NCI-H460 (cell line): Measurements from ENCODE around the gene ANKDD1A. TPM values are rescaled to one million over a fixed set of nuclear protein-coding genes. Genes with fewer than 3 reads are reported as not detected.
A peak's percentile ranks its signal among the peaks of the same experiment; 100 is the strongest.

ENCODE experiments used
- DNase-seq: peaks from one replicate; pipeline ENCODE4 v3.0.0-alpha.2; 2016; ENCODE audit warnings: low read depth; ENCODE audit errors: extremely low read depth
- total RNA-seq: library from RNA; depleted of rRNA; stranded (reverse); fragments of >200 nt; shearing (Covaris generic); gene quantifications from 2 replicates; pipeline ENCODE4 v1.2.3, GENCODE V29; 2014

Gene ANKDD1A
- total RNA-seq, 1 experiment from 2014 or later = 1.6 TPM

- no peak for DNase-seq
These were observed 10.0 kb downstream of the ANKDD1A start for GRCh38 chr15:64921711-64922110.

GRCh38 chr15:64923546-64923945, 11.8 kb downstream of the ANKDD1A start:
- DNase-seq = no peak

DNA sequence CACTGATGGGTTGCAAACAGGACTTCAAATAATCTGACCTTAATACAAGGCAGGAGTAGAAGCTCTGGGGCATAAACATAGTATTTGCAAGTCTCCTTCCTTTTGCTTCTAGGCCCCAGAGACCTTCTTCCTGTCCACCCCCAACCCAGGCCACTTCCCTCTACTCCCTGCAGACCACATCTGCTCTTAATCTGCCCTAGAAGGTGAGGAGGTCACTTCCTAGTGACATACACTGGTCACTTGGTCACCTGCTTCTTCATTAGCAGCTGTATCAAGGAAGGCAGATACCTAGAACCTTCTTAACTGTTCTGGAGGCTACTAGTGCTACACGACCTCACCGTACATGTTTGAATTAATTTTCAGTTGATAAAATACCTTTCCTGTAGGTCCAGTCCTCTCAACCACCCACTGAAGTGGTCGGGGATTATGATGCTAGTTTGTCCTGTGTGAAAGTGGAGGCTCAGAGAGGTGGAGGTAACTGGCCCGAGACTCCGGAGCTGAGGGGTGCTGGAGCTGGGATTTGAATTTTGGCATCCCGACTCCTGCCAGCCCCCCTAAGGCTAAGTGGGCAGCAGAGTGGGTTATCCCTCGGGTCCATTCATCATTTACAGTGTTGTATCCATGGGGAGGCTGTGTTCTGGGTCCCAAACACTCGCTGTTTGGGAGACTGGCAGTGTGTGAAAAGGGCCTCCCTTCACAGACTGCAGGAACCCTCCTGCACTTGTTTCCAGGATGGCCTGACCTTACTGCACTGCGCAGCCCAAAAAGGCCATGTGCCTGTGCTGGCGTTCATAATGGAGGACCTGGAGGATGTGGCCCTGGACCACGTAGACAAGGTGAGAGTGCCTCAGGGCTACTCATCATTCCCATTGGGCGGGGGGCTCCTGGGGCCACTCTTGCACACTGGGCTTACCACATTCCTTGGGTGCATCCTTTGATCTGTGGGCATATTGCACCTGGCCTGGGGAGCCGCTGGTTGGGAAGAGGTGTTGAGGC, 13.9 kb downstream of the ANKDD1A start:
- DNase-seq = no peak

GRCh38 chr15:64926661-64927060, 15.0 kb downstream of the ANKDD1A start:
- no peak for DNase-seq

- no peak for DNase-seq
These were observed 17.0 kb downstream of the ANKDD1A start for GRCh38 chr15:64928626-64929220.

DNA sequence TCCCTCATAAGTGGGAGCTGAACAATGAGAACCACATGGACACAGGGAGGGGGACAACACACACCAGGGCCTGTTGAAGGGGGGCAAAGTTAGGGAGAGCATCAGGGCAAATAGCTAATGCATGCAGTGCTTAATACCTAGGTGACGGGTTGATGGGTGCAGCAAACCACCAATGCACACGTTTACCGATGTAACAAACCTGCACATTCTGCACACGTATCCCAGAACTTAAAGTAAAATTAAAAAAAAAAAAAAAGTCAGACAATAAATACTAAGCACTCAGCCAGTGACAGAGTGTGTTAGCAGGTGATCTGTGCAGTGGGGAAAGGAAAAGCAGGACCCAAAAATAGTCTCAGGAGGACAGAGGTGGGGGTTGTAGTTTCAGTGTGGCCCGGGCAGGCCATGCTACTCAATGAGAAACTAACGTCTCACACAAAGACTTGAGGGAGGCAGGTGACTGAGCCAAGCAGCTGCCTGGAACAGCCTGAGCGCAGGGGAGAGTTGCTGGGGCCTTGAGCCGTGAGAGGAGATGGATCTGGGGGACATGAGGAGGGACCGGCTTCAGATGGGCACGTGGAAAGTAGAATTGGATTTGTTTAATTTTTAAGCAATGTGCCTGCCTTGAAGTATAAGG, 18.4 kb downstream of the ANKDD1A start:
- DNase-seq = no peak

DNA sequence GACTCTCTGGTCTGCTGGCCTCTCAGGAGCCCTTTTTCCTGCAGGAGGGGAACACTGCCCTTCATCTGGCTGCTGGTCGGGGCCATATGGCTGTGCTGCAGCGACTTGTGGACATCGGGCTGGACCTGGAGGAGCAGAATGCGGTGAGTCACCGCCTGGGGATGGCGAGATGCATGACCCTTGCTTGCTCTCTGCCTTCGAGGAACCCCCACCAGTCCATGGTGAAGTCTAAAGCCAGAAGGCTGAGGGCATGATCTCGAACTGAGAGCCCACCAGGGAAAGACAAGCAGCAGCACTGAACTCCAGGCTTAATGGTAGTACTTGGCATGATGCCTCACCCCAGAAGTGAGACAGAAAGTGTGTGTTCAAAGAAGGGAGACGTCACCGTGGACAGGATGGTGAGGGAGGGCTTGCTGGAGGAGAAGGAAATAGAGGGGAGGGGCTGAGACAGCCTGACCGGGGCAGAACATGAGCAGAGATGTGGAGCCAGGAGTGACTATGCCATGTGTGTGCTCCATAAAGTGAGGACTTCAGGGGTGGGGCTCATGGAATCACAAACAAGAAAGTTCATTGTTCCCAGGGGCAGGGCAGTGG, 19.2 kb downstream of the ANKDD1A start:
- no peak for DNase-seq

DNA sequence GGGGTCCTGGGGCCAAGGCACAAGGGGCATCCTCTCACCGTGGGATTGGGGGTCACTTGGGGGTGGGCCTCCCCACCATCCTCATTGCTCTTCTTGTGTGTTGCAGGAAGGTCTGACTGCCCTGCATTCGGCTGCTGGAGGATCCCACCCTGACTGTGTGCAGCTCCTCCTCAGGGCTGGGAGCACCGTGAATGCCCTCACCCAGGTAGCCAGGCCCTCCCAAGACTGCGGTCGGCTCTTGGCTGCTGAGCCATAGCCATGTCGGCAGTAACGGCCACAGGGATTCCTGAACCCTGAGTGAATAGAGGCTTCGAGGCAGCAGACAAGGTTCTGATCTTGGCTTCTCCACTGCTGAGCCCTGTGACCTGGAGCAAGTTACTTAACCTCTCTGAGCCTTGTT, 19.7 kb downstream of the ANKDD1A start:
- DNase-seq = no peak

DNA sequence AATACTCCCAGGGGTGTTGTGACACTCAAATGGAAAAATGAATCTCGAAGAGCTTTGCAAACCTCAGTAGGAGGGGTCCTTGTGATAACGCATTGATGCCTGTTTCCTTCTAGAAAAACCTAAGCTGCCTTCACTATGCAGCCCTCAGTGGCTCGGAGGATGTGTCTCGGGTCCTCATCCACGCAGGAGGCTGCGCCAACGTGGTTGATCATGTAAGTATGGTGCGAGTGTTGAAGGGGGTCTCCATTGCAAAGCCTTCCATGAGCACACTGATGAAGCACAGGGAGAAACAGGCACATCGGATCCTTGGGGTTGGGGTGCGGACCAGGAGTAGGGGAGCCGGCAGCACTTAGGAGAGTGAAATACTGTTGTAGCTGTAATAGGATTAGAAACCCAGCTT, 22.3 kb downstream of the ANKDD1A start:
- DNase-seq = no peak

DNA sequence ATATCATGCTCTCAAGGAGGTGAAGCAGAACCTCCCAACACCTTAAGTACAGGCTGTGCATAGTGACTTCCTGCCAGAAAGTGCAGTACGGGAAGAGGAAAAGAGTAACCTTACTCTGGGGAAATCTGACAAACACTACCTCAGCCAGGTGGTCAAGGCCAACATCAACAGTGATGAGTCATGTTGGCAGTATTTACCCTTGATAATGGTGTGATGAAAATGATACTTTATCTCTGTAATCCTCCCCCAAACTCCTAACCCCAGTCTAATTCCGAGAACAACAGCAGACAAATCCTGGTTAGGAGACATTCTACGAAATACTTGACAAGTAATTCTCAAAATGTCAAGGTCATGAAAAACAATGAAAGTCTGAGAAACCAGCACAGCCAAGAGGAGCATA, 26.5 kb downstream of the ANKDD1A start:
- DNase-seq = peak; percentile 14

DNA sequence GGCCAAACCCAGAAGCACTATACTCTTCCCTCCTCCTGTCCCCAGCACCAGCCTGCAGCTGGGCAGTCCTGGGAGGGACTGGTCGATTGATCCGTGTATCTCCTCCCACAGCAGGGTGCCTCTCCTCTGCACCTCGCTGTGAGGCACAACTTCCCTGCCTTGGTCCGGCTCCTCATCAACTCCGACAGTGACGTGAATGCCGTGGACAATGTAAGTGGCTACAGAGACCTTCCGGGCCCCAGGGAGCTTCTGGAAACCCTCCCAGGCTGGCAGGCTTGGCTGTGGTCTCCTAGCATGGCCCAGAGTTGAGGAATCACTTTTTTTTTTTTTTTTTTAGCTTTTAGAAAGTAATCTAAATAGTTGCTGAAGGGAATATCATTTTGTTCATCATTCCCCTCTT, 30.7 kb downstream of the ANKDD1A start:
- DNase-seq = no peak

DNA sequence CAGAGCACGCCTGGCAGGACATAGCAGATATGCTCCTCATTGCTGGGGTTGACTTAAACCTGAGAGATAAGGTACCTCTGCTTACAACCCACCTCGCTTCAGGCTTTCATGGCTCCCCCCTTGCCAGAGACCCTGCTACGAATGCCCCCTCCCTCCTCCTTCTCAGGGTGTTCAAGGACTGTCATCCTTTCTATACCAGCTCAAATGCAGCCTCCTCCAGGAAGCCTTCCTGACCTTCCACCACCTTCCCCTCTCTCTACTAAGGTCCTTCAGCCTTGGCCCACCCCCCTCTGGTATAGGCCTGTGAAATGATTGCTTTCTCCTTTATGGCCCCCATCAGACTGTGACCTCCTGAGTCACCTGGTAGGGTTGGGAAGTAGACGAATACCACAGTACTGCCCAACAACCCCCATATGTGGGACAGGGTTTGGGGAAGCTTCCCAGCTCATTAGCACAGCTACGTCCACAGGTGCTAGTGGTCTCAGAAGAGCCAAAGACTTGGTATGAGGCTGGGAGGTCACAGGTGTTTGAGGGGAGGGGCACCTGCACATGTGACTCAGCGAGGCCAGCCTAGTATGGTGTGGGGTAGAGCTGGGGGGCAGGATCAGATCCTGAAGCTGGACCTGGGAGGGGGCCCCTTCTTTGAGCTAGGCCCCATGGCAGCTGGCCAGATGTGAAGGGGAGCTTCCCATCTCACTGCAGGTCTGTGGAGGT, 32.0 kb downstream of the ANKDD1A start:
- no peak for DNase-seq

DNA sequence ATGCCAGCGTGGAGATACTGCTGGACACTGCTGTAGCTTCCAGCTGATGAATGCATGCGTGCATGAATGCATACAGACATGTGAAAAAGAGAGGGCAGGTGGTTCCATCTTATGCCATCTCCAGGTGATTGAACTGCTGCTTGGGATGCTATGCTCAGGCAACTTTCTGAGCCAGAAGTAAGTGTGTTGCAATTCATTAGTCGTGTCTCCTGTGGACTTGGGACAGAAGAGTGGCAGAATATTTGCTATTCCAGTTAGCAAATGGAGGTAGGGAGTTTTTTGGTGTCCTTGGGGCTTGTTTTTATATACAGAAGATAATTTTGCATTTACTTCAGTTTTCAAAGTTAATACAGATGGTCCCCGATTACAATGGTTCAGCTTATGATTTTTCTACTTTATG, 33.3 kb downstream of the ANKDD1A start:
- no peak for DNase-seq

GRCh38 chr15:64947211-64947610, 35.5 kb downstream of the ANKDD1A start:
- DNase-seq = no peak

DNA sequence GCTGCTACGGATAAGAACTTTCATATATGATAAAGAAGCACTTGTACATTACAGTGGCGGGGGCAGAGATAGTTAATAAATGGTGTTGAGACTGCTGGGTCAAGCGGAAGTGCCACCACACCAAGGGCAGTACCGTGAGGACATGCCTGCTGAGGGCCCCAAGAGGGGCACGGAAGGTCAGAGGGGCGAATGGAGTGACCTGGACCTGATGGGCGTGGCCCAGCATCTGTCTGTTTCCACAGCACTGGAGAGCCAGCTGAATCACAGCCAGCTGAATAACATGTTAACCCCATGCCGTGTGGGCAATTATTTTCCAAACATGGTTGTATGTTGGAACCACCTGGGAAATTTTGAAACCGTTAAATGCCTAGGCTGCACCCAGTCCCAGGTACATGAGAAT, 37.2 kb downstream of the ANKDD1A start:
- DNase-seq = no peak

- no peak for DNase-seq
These were observed 37.9 kb downstream of the ANKDD1A start for GRCh38 chr15:64949383-64950186.

GRCh38 chr15:64950888-64951287, 39.2 kb downstream of the ANKDD1A start:
- no peak for DNase-seq

DNA sequence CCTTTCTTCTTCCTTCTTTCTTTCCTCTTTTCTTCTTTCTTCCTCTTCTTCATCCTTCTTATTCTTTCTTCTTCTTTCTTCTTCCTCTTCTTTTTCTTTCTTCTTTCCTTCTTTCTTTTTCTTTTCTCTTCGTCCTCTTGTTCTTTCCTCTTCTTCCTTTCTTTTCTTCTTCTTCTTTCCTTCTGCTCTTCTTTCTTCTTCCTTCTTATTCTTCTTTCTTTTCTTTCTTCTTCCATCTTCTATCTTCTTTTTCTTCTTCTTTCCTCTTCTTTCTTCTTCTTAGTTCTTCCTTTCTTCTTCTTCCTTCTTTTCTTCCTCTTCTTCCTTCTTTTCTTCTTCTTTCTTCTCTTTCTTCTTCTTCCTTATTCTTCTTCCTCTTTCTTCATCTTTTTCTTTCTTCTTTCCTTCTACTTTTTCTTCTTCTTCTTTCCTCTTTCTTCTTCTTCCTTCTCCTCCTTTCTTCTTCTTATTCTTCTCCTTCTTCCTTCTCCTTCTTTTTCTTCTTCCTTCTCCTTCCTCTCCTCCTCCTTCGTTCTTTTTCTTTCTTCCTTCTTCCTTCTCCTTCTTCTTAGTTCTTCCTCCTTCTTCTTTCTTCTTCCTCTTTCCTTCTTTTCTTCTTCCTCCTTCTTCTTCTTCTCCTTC, 40.2 kb downstream of the ANKDD1A start:
- no peak for DNase-seq

DNA sequence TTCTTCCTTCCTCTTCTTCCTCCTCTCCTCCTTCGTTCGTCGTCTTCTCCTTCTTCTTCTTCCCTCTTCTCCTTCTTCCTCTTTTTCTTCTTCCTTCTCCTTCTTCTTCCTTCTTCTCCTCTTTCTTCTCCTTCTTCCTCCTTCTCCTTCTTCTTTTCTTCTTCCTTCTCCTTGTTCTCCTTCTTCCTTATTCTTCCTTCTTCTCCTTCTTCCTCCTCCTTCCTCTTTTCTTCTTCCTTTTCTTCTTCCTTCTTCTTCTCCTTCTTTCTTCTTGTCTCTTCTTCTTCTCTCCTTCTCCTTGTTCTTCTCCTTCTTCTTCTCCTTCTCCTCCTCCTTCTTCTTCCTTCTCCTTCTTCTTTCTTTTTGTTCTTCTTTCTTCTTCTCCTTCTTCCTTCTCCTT, 42.7 kb downstream of the ANKDD1A start:
- DNase-seq = no peak
